GM18907 (cell line): Measurements from ENCODE around the gene GPR55.

Experiments
- ATAC-seq: cut with Tn5 transposase; IDR thresholded peaks from one replicate; pipeline ENCODE4 v1.9.1; 2021; ENCODE audit warnings: mild to moderate bottlenecking, moderate library complexity; ENCODE audit not compliant: unreplicated experiment

Gene GPR55

DNA sequence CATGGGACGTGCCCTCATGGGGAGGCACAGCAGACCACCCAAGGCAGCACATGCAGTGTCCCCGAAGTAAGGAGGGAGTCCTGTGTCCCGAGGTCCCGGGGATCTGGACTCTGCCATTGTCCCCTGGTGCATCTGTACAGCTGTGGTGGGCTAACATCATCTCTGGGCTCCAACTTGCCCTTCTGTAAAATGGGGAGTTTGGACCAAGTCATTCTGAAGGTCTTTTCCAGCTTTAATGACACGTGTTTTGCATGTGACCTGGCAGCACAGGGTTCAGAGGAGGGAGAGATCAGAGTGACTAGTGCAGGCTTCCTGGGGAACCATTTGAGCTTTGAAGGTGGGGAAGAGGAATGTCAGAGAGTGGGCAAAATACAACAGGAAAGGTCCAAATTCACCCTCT, 38.8 kb downstream of the GPR55 start:
- no peak for ATAC-seq

DNA sequence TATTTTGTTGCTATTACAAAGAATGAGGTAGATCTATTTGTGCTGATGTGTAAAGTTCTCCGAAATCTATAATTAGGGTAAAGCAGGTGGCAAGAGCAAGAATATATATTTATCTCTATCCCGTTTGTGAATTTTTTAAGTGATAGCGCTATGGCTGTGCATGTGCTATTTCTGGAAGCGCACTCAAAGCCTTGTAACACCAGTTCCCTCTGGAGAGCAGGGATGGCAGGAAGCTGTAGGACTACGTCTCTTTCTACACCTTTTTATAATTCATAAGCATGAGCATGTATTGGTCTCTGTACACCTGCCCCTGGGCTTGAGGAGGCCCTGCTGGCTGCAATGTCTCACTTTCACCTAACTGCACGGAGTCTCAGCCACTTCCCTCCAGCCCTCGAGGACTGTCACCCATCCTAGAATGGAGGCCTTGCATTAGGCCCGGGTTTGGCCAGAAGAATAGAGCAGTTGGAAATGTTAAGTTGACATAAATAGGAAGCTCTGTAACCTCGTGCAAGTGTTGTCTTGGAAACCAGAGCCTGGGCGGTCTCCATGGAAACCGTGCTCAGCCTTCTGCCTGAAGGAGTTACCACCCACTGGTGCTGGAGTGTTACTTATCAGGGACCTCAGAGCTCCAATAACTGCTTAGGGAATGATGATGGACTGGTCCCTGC, 39.4 kb downstream of the GPR55 start:
- no peak for ATAC-seq

DNA sequence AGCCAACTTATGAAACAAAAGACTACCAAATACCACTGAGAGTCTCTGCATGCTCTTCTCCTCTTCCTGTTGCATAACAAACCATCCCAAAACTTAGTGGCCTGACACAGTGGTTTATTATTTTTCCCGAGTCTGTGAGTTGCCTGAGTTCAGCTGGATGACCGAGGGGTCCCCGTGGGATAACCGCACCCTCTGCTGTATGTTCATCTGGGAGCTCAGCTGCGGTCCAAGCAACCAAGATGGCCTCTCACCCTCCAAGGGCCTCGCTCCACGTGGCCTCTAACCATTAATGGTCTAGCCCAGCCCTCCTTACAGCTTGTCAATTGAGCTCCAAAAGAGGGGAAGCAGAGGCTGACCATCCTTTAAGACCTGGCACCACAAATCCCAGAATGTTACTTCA, 43.2 kb downstream of the GPR55 start:
- no peak for ATAC-seq

DNA sequence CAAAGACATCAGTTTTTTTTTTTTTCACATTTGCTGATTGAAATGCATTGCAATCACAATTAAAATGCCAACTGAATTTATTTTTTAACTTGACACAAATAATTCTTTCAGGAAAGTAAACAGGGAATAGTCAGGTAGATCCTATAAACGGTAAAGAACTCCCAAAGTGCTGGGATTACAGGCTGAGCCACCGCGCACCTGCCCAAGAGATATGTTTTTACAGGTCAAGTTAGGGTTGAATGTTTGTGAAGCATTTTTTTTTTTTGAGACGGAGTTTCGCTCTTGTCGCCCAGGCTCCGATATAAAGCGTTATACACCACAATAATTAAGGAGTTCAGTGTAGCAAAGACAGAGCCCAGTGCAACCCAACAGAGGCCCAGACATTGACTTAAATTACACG, 45.2 kb downstream of the GPR55 start:
- ATAC-seq: no peak

DNA sequence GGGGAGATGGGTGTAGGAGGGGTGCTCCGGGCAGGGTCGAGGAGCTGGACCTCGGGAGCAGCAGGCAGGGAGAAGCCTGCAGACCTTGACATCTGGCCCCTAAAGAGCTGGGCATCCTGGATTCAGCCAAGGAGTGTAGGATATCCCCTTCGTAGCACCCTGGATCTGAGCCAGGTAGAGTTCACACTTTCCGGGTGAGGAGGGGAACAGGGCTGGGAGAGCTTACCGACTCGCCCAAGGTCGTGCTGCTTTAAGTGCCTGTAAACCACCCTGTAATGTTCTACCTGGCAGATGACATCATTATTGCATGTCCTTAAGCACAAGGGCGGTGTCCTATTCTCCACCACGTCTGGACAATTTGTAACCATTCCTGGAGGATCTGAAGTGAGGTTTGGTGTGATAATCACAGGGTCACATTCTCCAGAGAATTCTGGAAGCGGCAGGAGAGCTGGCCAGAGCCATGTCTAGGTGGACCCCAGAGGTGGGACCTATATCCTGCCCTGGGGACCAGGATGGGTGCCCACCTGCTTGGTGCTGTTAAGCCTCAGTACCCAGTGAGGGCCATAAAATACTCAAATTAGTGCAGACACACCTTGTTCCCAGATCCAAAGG, 45.7 kb downstream of the GPR55 start:
- ATAC-seq: no peak

DNA sequence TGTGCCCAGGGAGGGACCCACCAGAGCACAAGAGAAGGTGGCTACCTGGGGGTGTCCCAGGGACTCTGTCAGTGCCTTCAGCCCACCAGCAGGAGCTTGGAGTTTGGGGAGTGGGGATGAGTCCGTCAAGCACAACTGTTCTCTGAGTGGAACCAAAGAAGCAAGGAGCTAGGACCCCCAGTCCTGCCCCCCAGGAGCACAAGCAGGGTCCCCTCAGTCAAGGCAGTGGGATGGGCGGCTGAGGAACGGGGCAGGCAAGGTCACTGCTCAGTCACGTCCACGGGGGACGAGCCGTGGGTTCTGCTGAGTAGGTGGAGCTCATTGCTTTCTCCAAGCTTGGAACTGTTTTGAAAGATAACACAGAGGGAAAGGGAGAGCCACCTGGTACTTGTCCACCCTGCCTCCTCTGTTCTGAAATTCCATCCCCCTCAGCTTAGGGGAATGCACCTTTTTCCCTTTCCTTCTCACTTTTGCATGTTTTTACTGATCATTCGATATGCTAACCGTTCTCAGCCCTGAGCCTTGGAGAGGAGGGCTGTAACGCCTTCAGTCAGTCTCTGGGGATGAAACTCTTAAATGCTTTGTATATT, 46.3 kb downstream of the GPR55 start:
- ATAC-seq: no peak

DNA sequence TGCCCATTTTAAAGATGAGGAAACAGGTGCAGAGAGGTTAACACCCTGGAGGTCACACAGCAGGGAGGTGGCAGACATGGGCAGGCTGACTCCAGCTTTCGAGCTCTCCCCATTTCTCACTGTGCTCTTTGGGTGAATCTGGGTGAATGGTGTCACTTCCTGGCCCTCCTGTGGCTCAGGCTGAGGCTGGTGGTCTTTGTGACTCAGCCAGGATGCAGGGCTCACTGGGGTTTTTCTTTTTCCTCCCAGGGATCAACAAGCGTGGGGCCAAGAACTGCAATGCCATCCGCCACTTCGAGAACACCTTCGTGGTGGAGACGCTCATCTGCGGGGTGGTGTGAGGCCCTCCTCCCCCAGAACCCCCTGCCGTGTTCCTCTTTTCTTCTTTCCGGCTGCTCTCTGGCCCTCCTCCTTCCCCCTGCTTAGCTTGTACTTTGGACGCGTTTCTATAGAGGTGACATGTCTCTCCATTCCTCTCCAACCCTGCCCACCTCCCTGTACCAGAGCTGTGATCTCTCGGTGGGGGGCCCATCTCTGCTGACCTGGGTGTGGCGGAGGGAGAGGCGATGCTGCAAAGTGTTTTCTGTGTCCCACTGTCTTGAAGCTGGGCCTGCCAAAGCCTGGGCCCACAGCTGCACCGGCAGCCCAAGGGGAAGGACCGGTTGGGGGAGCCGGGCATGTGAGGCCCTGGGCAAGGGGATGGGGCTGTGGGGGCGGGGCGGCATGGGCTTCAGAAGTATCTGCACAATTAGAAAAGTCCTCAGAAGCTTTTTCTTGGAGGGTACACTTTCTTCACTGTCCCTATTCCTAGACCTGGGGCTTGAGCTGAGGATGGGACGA, 47.1 kb downstream of the GPR55 start:
- ATAC-seq: no peak

DNA sequence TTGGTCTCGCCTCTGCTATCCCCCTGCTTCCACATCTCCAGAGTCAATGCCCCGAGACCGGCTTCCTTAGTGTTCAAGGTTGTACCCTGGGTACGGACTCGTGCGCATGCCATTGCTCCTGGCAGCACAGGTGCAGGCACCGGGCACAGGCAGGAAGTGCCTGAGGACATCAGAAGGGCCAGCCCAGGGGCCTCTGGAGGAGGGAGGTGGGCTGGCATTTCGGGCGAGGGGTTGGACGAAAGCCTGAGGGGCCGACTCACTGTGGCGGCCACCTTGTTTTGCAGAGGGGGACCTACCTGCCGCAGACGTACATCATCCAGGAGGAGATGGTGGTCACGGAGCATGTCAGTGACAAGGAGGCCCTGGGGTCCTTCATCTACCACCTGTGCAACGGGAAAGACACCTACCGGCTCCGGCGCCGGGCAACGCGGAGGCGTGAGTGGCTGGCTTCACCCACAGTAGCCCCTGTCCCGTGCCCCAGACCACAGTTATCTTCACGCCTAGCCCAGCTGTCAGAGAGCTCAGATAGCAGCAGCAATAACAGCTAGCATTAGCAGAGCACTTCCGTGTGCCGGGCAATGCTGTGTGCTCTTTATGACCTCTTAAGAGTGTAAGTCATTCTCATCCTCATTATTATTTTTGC, 47.8 kb downstream of the GPR55 start:
- no peak for ATAC-seq

DNA sequence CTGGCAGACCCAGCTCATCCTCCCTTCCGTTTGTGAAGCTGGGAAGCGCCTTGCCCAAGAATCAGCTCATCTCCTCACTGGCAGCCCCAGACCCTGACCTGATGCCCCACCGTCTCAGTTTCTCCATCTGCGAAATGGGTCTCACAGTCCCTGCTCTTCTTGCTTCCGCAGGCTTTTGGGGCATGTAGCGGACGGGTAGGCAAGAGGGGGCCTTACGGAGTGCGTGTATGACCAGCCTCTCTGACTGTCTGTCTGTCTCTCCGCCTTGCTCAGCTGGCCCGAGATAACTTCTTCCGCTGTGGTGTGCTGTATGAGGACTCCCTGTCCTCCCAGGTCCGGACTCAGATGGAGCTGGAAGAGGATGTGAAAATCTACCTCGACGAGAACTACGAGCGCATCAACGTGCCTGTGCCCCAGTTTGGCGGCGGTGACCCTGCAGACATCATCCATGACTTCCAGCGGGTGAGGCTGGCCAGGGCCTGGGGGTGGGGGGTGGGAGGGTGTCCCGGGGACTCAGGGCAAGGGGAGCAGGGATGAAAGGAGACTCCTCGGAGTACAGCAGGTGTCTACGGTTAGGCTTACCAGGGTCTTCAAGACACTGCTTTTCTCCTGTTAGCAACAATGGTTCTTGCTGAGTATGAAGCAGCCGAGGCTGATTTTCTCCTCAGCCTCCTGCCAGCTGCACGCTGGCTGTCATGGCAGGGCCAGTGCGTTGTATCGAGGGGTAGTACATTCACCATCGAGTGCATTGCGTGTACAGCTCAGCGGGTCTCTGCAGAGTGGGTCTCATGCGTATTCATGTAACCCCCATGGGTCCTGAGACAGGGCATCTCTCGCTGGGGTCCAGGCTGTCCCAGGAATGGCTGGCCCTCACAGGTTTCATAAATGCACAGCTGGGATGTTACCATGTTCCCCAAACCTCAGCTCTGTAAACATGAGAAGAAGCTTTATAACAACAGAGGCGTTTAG, 49.4 kb downstream of the GPR55 start:
- no peak for ATAC-seq

DNA sequence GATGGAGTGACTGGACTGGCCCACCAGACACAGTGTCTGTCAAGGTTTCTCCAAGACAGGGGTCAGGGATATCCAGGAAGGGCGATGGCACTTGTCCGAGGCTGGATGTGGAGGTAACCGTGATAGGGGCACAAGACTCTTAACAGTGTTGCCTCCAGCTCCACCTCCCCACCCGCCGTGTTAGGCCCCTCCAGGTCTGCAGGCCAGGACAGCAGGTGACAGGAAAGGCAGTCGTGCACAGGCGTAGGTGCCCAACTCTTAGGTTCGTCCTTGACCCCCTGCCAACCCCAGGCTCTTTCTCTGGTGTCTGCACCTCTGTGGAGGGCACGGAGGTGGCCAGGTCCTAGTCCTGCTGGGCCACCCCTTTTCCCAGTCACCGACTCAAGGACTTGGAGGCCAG, 50.2 kb downstream of the GPR55 start:
- ATAC-seq: no peak

DNA sequence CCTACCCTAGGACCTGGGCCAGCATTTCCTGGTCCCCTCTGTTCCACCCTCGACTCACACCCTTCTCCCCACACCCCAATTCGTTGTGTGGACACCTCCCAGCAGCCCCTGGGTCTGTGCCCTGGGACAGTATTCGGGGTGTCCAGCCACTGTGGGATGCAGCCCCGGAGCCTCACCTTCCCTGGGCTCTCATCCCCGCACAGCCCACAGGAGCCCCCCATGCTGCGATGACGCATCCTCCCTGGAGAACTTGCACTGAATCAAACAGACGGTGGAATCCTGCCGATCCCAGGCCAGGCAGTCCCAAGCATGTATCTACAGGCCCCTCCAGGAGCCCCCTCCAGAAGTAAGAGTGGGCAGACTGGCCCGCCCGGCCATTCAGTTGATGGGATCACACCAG, 50.6 kb downstream of the GPR55 start:
- ATAC-seq: no peak

DNA sequence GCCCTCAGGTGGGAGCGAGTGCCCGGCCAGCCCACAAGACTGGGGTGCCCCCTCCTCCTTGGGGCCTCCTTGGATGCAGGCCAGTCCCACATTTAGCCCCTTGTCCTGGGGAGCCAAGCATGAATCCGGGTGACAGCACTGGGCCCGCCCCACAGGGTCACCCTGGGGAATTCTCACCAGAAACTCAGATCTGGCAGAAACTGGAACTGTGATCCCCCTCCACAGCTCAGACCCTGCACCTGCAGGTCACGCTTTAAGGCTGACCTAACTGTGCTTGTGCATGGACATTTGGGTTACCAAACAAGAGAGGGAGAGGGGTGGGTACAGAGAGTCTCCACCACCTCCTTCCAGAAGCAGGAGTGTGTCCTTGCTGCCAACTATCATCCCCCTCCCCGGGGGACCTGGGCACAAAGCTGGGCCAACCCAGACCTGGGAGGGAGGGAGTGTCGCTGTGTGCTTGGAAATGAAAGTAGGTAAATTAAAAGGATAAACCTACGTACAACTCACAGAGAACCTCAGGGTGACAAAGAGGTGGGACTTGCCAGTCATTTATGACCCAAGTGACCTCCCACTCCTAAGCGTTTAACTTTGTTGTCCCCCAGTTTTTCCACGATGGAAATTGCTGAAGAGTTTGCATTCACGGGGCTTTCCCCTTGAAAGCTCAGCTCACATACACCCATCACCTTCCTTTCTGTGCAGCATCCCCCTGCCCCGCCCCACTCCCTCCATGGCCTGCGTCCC, 51.2 kb downstream of the GPR55 start:
- peak; percentile 73 for ATAC-seq

DNA sequence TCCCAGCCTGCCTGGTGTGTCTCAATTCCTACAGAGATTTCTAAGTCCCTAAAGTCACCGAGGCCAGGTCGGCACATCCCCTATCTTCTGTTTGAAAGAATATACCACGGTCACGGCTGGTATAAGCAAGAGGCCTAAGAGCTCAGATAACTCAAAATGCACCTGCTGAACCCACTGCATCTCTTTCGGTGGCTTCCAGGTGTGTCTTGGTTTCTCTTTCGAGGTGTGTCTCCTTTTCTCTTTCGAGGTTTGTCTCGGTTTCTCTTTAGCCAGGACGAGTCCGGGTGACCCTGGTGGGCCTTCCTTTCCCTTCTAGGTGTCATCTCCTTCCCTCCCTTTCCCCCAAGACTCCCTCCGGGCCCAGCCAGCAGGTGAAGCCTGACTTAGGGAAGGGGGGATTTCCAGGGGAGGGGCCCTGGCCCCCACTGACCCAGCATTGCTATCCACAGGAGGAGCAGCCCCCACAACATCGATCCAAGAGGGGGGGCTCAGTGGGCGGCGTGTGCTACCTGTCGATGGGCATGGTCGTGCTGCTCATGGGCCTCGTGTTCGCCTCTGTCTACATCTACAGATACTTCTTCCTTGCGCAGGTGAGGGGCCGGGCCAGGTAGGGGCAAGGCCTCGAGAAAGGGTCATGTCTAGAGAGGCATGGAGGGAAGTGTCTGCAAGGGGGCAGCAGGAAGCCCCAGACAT, 51.9 kb downstream of the GPR55 start:
- ATAC-seq: peak; percentile 69

DNA sequence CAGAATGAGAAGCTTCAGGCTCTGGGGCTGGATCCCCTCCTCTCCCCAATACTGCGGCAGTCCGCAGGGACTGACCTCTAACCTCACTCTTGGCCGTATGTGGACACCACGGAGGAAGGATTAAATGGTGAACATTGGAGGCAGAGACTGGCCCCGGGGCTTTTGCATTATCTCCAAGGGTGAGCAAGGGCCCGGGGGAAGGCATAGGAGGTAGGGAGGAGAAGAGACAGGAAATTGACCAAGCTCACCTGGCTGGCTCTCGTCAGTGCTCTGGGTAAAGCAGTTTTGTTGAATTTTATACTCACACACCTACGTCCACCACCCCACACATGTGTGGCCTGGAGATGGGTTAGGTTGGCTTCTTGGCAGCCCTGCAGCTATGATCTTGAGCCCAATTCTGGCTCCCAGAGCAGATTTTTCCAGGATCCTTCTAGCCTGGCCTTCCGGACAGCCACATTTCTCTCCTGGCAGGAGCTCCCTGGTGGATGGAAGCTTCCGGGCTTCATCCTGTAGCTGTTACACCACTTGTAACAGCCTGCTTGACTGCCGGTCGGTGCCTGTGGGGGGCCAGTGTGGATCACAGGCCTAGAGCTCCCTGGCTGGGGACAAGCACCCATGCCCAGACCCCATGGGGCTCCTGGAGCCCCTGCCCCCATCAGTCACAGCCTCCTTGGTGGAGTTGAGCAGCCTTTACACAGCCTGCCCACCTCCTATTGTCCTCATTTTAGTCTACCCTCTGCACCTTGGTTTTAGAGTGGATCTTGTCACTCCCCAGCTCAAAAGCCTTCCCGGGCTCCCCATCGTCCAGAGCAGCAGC, 52.7 kb downstream of the GPR55 start:
- ATAC-seq: peak; percentile 2

DNA sequence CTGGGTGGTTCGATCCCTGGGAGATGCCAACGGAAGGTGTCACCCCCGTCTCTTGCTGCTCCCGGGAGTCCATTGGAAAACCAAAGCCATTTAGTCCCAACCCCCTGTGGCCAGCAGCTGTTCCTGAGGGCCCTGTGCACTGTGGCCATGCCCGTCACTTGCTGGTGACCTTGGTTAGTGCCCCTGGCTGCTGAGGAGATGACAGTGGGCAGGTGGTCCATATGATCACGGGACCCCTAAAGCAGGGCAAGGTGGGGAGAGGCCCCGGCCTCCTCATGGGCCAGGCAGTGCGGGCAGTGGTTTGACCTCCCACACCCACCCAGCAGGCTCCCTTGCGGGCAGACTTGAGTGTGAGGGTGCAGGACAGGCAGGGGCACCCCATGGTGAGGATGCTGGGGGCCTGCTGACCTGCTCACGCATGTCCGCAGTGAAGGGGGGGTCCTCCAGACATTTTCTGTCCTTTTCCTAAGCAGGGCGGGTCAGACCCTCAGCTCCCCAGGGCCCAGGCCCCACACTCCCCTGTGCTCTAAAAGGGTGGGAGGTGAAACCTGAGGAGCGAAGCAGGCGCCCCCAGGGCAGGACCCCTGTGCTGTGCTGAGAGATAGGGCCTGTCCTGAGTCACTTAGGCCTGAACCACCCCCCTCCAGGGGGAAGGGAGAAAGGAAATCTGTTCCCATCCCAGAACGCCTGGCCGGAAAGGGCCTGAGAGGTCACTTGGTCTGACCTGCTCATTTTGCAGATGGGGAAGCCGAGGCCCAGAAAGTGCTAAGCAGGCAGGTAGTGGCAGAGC, 53.5 kb downstream of the GPR55 start:
- no peak for ATAC-seq

DNA sequence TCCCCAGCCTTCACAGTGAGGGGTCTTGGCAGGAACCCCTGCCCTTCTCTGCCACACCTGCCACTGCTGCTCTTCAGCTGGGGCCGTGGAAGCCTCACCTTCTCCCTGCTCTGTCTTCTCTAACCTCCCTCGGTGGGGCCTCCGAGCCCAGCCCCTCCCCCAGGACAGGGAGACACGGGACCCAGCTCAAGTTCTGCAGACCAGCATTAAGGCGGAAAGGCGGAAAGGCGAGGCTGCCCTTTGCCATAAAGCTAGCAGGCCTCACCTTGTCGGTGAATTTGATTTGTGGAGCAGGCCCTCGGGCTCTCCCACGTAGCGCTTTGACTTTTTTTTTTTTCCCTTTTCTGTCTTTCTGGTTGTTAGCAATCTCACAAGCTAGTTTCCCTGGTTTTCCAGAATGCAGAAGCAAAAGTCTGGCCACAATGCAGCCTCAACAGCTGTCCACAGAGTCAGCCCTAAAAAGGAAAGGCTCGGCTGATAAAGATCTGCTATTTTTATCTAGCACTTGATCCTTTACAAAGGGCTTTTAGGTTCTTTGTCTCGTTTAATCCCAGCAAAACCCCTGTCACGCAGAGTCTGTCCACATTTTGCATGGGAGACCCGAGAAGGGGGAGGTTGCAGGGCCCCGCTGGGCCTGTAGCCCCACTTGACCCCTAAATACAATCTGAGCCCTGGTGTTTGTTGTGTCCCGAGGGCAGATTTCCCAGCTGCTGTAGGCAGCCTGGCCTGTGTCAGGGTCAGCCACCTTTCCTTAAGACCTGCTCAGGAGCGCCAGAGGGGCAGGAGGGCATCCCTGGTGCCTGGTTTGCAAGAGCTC, 54.3 kb downstream of the GPR55 start:
- ATAC-seq: no peak
